ENCODE results near the gene TMEM243.
"Not testable (repeated sequence)": the region's sequence is repeated elsewhere in the genome, so short reads cannot be mapped to it uniquely, and the experiment has no call there.

The TMEM243 gene

GRCh38 chr7:87210506-87210905, 9.0 kb downstream of the TMEM243 start:
- DNase-seq (ENCODE audit: low read depth) = no peak

GRCh38 chr7:87209295-87209924, 10.1 kb downstream of the TMEM243 start:
- DNase-seq (ENCODE audit: low read depth) = no peak

- no peak for DNase-seq (ENCODE audit: low read depth)
Observed at GRCh38 chr7:87206361-87206760, 13.2 kb downstream of the TMEM243 start.

GRCh38 chr7:87205701-87206100, 13.8 kb downstream of the TMEM243 start:
- DNase-seq (ENCODE audit: low read depth) = not testable (repeated sequence)

GRCh38 chr7:87204933-87205332, 14.6 kb downstream of the TMEM243 start:
- DNase-seq (ENCODE audit: low read depth) = no peak

GRCh38 chr7:87203929-87204328, 15.6 kb downstream of the TMEM243 start:
- not testable (repeated sequence) for DNase-seq (ENCODE audit: low read depth)

GRCh38 chr7:87202705-87203104, 16.8 kb downstream of the TMEM243 start:
- DNase-seq (ENCODE audit: low read depth) = no peak

GRCh38 chr7:87202208-87202607, 17.3 kb downstream of the TMEM243 start:
- DNase-seq (ENCODE audit: low read depth) = no peak

- no peak for DNase-seq (ENCODE audit: low read depth)
Observed at GRCh38 chr7:87199700-87200450, 19.7 kb downstream of the TMEM243 start.

- no peak for DNase-seq (ENCODE audit: low read depth)
Observed at GRCh38 chr7:87199241-87199640, 20.3 kb downstream of the TMEM243 start.

- DNase-seq (ENCODE audit: low read depth) = no peak
Observed at GRCh38 chr7:87193912-87194311, 25.6 kb downstream of the TMEM243 start.

- DNase-seq (ENCODE audit: low read depth) = no peak
Observed at GRCh38 chr7:87192784-87193487, 26.6 kb downstream of the TMEM243 start.

- DNase-seq (ENCODE audit: low read depth) = no peak
Observed at GRCh38 chr7:87190783-87191182, 28.7 kb downstream of the TMEM243 start.

- DNase-seq (ENCODE audit: low read depth) = no peak
Observed at GRCh38 chr7:87188930-87189329, 30.6 kb downstream of the TMEM243 start.

GRCh38 chr7:87187120-87187519, 32.4 kb downstream of the TMEM243 start:
- no peak for DNase-seq (ENCODE audit: low read depth)

GRCh38 chr7:87179180-87179579, 40.4 kb downstream of the TMEM243 start:
- no peak for DNase-seq (ENCODE audit: low read depth)

GRCh38 chr7:87178320-87178719, 41.2 kb downstream of the TMEM243 start:
- no peak for DNase-seq (ENCODE audit: low read depth)

- DNase-seq (ENCODE audit: low read depth) = no peak
Observed at GRCh38 chr7:87173471-87173870, 46.1 kb downstream of the TMEM243 start.

GRCh38 chr7:87171282-87171934, 48.1 kb downstream of the TMEM243 start:
- DNase-seq (ENCODE audit: low read depth) = no peak

GRCh38 chr7:87170828-87171227, 48.7 kb downstream of the TMEM243 start:
- no peak for DNase-seq (ENCODE audit: low read depth)

- no peak for DNase-seq (ENCODE audit: low read depth)
Observed at GRCh38 chr7:87164433-87164832, 55.1 kb downstream of the TMEM243 start.

GRCh38 chr7:87159538-87159937, 60.0 kb downstream of the TMEM243 start:
- no peak for DNase-seq (ENCODE audit: low read depth)

GRCh38 chr7:87156709-87157108, 62.8 kb downstream of the TMEM243 start:
- no peak for DNase-seq (ENCODE audit: low read depth)

Measured in stimulated activated CD8-positive, alpha-beta memory T cell treated with anti-CD3 and anti-CD28 coated beads, Interleukin-12 subunit alpha, Interleukin-12 subunit beta, amount 100 ng/mL, for 4 hours (primary cell).